ENCODE data around the gene PLCL1. TPM values are rescaled to one million over a fixed set of nuclear protein-coding genes. Genes with fewer than 3 reads are reported as not detected.
A peak's percentile ranks its signal among the peaks of the same experiment; 100 is the strongest.

The PLCL1 gene
- total RNA-seq, 2 experiments from 2014 or later = 1.2 to 1.6 TPM

DNA sequence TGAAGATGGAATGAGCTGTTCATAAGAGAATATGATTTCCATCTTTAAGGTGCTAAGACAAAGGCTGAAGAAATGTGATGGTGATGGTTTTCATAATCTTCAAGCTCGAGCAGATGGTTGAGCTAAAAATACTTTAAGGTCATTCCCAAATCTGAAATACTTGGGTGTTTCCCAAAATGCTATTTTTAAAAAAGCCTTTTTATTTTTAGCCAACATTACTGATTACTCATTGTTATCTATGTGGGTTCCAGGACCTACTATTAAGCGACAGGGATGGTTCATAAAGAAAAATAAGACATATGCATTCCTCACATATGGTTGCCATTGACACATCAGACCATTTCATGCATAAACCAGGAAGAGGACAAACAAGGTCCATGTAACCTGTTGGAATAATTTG is 298.5 kb downstream of the PLCL1 start:
- no peaks in the 10 kb centered on the region for H3K27me3 Mint-ChIP-seq
- no peaks in the 10 kb centered on the region for H3K4me1 Mint-ChIP-seq
- POLR2A ChIA-PET = no interaction called here
- no peaks in the 10 kb centered on the region for H3K36me3 Mint-ChIP-seq (ENCODE audit: low read depth)
- CTCF ChIA-PET = no interaction called here
- no peak for DNase-seq
- H3K4me3 Mint-ChIP-seq = no peak overlapping the region
- H3K9me3 Mint-ChIP-seq = no peaks in the 10 kb centered on the region
- H3K27ac Mint-ChIP-seq = no peak overlapping the region

GRCh38 chr2:198106621-198107385 is 302.4 kb downstream of the PLCL1 start:
- Mint-ChIP-seq H3K27me3 (no peaks in the 10 kb centered on the region), H3K4me1 (no peaks in the 10 kb centered on the region), H3K36me3 (ENCODE audit: low read depth) (no peaks in the 10 kb centered on the region), H3K27ac (no peak overlapping the region), H3K9me3 (no peaks in the 10 kb centered on the region), H3K4me3 (no peak overlapping the region)
- POLR2A ChIA-PET = no interaction called here
- no peak for DNase-seq
- CTCF ChIA-PET = no interaction called here

DNA sequence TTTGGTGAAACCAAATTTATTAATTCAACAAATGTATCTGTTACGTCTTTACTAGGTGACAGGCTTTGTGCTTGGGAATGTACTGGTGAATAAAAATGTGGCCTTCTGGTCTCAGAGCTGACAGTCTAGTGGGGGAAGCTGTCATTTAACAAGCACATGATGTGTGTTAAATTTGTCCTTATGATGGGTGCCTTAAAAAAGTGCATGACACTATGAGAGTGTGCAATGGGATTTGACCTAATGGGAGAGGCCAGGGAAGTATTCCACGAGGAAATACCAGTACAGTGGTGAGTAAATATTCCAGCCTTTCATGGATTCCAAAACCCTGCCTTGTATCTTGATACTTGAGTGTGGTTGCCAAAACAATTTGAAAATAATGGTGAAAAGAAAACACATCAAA is 308.9 kb downstream of the PLCL1 start:
- Mint-ChIP-seq H3K36me3 (ENCODE audit: low read depth) (no peaks in the 10 kb centered on the region), H3K4me1 (no peaks in the 10 kb centered on the region), H3K27ac (no peak overlapping the region), H3K9me3 (no peaks in the 10 kb centered on the region), H3K27me3 (no peaks in the 10 kb centered on the region), H3K4me3 (no peak overlapping the region)
- no peak for DNase-seq
- ChIA-PET CTCF (interaction anchor here (1.3 kb wide), 1 partner anchor 14 kb away, joined by 3 read pairs; no protein-coding TSS in a partner anchor), POLR2A (no interaction called here)

- Mint-ChIP-seq H3K4me3 (no peak overlapping the region), H3K27ac (no peak overlapping the region), H3K36me3 (ENCODE audit: low read depth) (no peaks in the 10 kb centered on the region), H3K9me3 (no peaks in the 10 kb centered on the region), H3K4me1 (no peaks in the 10 kb centered on the region), H3K27me3 (no peaks in the 10 kb centered on the region)
- no peak for DNase-seq
- POLR2A ChIA-PET = no interaction called here
- CTCF ChIA-PET = interaction anchor here (1.3 kb wide), 1 partner anchor 13 kb away, joined by 3 read pairs; no protein-coding TSS in a partner anchor
These were observed 309.7 kb downstream of the PLCL1 start for GRCh38 chr2:198114064-198114463.

- no peaks in the 10 kb centered on the region for H3K36me3 Mint-ChIP-seq (ENCODE audit: low read depth)
- no peaks in the 10 kb centered on the region for H3K27me3 Mint-ChIP-seq
- no peak for DNase-seq
- ChIA-PET CTCF (no interaction called here), POLR2A (no interaction called here)
- H3K4me3 Mint-ChIP-seq = no peak overlapping the region
- no peaks in the 10 kb centered on the region for H3K4me1 Mint-ChIP-seq
- no peak overlapping the region for H3K27ac Mint-ChIP-seq
- H3K9me3 Mint-ChIP-seq = no peaks in the 10 kb centered on the region
These were observed 310.8 kb downstream of the PLCL1 start for GRCh38 chr2:198115201-198115600.

- DNase-seq = no peak
- POLR2A ChIA-PET = no interaction called here
- H3K27me3 Mint-ChIP-seq = no peaks in the 10 kb centered on the region
- CTCF ChIA-PET = interaction anchor here (0.8 kb wide), 1 partner anchor 11 kb away, joined by 4 read pairs; no protein-coding TSS in a partner anchor
- H3K4me3 Mint-ChIP-seq = no peak overlapping the region
- no peaks in the 10 kb centered on the region for H3K4me1 Mint-ChIP-seq
- H3K9me3 Mint-ChIP-seq = no peaks in the 10 kb centered on the region
- no peak overlapping the region for H3K27ac Mint-ChIP-seq
- no peaks in the 10 kb centered on the region for H3K36me3 Mint-ChIP-seq (ENCODE audit: low read depth)
These were observed 312.4 kb downstream of the PLCL1 start for GRCh38 chr2:198116756-198117155.

DNA sequence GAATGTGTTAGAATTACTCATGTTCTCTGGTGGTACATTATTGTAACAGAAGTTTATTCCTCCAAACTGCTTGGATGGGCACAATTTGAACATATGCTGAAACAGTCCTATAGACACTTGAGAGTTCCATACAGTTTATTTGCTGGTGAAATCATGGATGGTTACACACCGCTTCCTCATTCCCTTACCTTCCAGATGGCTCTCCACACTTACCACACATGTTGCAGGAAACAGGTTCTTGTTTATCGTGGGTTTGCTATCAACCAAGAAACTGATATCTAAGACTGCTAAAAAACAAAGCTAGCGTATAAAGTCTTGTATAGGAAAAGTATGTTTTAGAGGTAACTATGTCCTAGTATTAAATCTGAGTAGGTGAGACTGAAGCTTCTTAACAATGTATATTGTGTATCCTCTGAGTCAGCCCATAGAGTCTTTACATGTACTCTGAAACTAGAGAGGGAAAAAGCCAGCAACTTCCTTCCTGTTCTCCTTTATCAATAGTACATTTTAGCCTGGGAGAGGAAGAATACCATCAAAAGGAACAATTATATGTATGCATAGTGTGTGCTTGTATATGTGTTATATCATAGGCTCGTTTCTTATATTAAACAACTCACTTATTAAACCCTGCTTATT is 313.1 kb downstream of the PLCL1 start:
- no peaks in the 10 kb centered on the region for H3K9me3 Mint-ChIP-seq
- H3K27me3 Mint-ChIP-seq = no peaks in the 10 kb centered on the region
- CTCF ChIA-PET = interaction anchor here (0.8 to 0.9 kb wide), 2 partner anchors 10 kb away, joined by 3 to 4 read pairs; no protein-coding TSS in a partner anchor
- H3K4me1 Mint-ChIP-seq = no peaks in the 10 kb centered on the region
- H3K36me3 Mint-ChIP-seq (ENCODE audit: low read depth) = no peaks in the 10 kb centered on the region
- POLR2A ChIA-PET = no interaction called here
- no peak overlapping the region for H3K27ac Mint-ChIP-seq
- H3K4me3 Mint-ChIP-seq = no peak overlapping the region
- DNase-seq = no peak

- Mint-ChIP-seq H3K27ac (no peak overlapping the region), H3K36me3 (ENCODE audit: low read depth) (no peaks in the 10 kb centered on the region), H3K27me3 (no peaks in the 10 kb centered on the region), H3K4me1 (no peaks in the 10 kb centered on the region), H3K4me3 (no peak overlapping the region), H3K9me3 (no peaks in the 10 kb centered on the region)
- ChIA-PET POLR2A (interaction anchor here (1.4 kb wide), 1 partner anchor 324 kb away, joined by 6 read pairs; the partner anchor contains the start of gene PLCL1), CTCF (interaction anchor here (0.6 to 2.9 kb wide), 17 partner anchors 10 to 329 kb away, joined by 3 to 14 read pairs (median 3); no protein-coding TSS in a partner anchor)
- peak; percentile 50 for DNase-seq
These were observed 323.2 kb downstream of the PLCL1 start for GRCh38 chr2:198127627-198128026.

GRCh38 chr2:198129609-198130008 is 325.2 kb downstream of the PLCL1 start:
- Mint-ChIP-seq H3K9me3 (no peaks in the 10 kb centered on the region), H3K27ac (no peak overlapping the region), H3K27me3 (no peaks in the 10 kb centered on the region), H3K4me3 (no peak overlapping the region), H3K36me3 (ENCODE audit: low read depth) (no peaks in the 10 kb centered on the region), H3K4me1 (no peaks in the 10 kb centered on the region)
- POLR2A ChIA-PET = no interaction called here
- CTCF ChIA-PET = interaction anchor here (0.6 kb wide), 1 partner anchor 327 kb away, joined by 4 read pairs; no protein-coding TSS in a partner anchor
- no peak for DNase-seq

GRCh38 chr2:198134293-198134955 is 330.0 kb downstream of the PLCL1 start:
- H3K27me3 Mint-ChIP-seq = no peaks in the 10 kb centered on the region
- no peak overlapping the region for H3K27ac Mint-ChIP-seq
- no peaks in the 10 kb centered on the region for H3K36me3 Mint-ChIP-seq (ENCODE audit: low read depth)
- H3K4me3 Mint-ChIP-seq = no peak overlapping the region
- H3K4me1 Mint-ChIP-seq = no peaks in the 10 kb centered on the region
- no peaks in the 10 kb centered on the region for H3K9me3 Mint-ChIP-seq
- POLR2A ChIA-PET = no interaction called here
- CTCF ChIA-PET = no interaction called here
- no peak for DNase-seq

DNA sequence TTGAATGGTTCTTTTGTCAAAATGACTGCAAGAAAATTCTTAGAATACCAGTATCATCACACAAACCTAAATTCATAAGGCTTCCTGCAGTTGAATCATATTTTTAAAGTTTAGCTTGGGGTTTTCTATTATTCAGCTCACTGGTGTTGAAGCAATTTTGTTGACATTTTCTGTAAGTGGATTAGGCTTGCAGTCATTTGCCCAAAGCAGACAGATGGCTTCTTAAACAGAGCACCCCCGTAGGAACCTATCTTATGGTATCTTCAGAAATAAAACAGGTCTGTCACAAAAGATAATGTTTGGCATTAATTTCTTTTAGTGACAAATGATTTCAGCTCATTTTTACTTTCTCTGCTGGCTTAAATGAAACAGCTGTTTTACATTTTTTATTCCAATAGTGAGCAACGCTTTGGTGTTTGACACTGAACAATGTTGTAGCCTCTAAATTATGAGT is 331.1 kb downstream of the PLCL1 start:
- H3K4me3 Mint-ChIP-seq = no peak overlapping the region
- H3K9me3 Mint-ChIP-seq = no peaks in the 10 kb centered on the region
- H3K4me1 Mint-ChIP-seq = no peaks in the 10 kb centered on the region
- H3K27ac Mint-ChIP-seq = no peak overlapping the region
- no peak for DNase-seq
- ChIA-PET POLR2A (no interaction called here), CTCF (no interaction called here)
- H3K27me3 Mint-ChIP-seq = no peaks in the 10 kb centered on the region
- H3K36me3 Mint-ChIP-seq (ENCODE audit: low read depth) = no peaks in the 10 kb centered on the region

- H3K27me3 Mint-ChIP-seq = no peaks in the 10 kb centered on the region
- H3K36me3 Mint-ChIP-seq (ENCODE audit: low read depth) = no peaks in the 10 kb centered on the region
- CTCF ChIA-PET = no interaction called here
- H3K27ac Mint-ChIP-seq = no peak overlapping the region
- H3K9me3 Mint-ChIP-seq = no peaks in the 10 kb centered on the region
- no peak overlapping the region for H3K4me3 Mint-ChIP-seq
- no peak for DNase-seq
- no peaks in the 10 kb centered on the region for H3K4me1 Mint-ChIP-seq
- POLR2A ChIA-PET = no interaction called here
These were observed 331.7 kb downstream of the PLCL1 start for GRCh38 chr2:198136142-198136541.

DNA sequence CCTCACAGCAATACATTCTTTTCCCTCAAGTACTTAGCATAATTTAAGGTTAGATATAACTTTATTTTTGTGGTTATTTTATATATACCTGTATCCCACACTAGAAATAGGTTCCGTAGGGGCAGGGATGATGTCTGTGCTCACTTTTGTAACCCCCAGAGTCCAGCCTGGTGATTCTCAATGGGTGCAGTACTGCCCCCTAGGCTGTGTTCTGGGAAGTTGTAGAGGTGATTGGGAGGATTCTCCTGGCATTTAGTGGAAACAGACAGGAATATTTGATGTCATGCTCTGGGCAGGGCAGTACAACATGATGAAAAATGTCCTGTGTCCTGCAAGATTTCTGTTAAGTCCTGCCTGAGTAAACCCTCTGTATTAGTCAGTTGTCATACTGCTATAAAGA is 333.3 kb downstream of the PLCL1 start:
- Mint-ChIP-seq H3K9me3 (no peaks in the 10 kb centered on the region), H3K4me3 (no peak overlapping the region), H3K27me3 (no peaks in the 10 kb centered on the region), H3K36me3 (ENCODE audit: low read depth) (no peaks in the 10 kb centered on the region), H3K4me1 (no peaks in the 10 kb centered on the region), H3K27ac (no peak overlapping the region)
- DNase-seq = no peak
- POLR2A ChIA-PET = no interaction called here
- CTCF ChIA-PET = no interaction called here

All from activated CD4-positive, alpha-beta memory T cell treated with anti-CD3 and anti-CD28 coated beads, Interleukin-2, amount 10 ng/mL, durations not matched to agents 7 days and 5 days (primary cell).